K562 (cell line): ENCODE measurements around the gene GH2. TPM values are rescaled to one million over a fixed set of nuclear protein-coding genes. Genes with fewer than 3 reads are reported as not detected.
A peak's percentile ranks its signal among the peaks of the same experiment; 100 is the strongest.
"Not testable (repeated sequence)": the region's sequence is repeated elsewhere in the genome, so short reads cannot be mapped to it uniquely, and the experiment has no call there.

Experiments used
- ATAC-seq: fragments of 200-7000 bp; cut with Tn5 transposase; 3 replicates; pipeline ENCODE4 v1.9.1; 2020; ENCODE audit warnings: moderate library complexity
- BruUV-seq: library from RNA; stranded (reverse); fragments of 400-500 nt; replicated peaks from 2 replicates; lab custom pipeline; 2021; lab: Mats Ljungman, UMichigan
- CTCF ChIA-PET: fragments of 300-600 bp; formaldehyde crosslinking; extraction: SDS; loops from one replicate; lab custom pipeline; 2021; ENCODE audit warnings: low intra/inter-chr PET ratio; lab: Yijun Ruan, JAX
- POLR2A ChIA-PET: fragments of 300-600, 350-650 bp; sonication (Branson Sonifier 250); formaldehyde crosslinking; extraction: SDS; loops from one replicate; lab custom pipeline; 2021; ENCODE audit warnings: antibody characterized with exemption, inconsistent platforms; lab: Yijun Ruan, JAX
- DNase-seq, 4 experiments: peaks; one replicate each; pipeline versions ENCODE4 v3.0.0 to v3.0.0-alpha.2; 2011 to 2018; ENCODE audit warnings: low spot score in 3 of 4, mixed read lengths in 3 of 4; ENCODE audit errors: extremely low read depth in 1 of 4
- FAIRE-seq: peaks from 2 replicates; lab custom pipeline; 2011; peaks lifted over from hg19 to GRCh38; lab: Jason Lieb, UNC
- H2AFZ ChIP-seq: 2 replicates; pipeline ENCODE4 v1.6.0; 2011; ENCODE audit warnings: low read depth, low read length, control low read depth, inconsistent platforms
- H3K27ac ChIP-seq: fragments of 200-600 bp; 3 replicates; pipeline ENCODE4 v1.8.0; 2011; ENCODE audit warnings: low read depth, mild to moderate bottlenecking, control low read depth, inconsistent platforms, low read length, moderate library complexity, mixed read lengths; ENCODE audit errors: extremely low read depth
- H3K27me3 ChIP-seq, 2 experiments: fragments of 300-600 bp in 1 of 2; 2 replicates in 1 of 2; 3 replicates in 1 of 2; pipeline versions ENCODE4 v1.6.0 to v1.8.0; 2011; ENCODE audit warnings: inconsistent platforms in 2 of 2, low read length in 2 of 2, mild to moderate bottlenecking in 1 of 2, mixed read lengths in 1 of 2, moderate library complexity in 1 of 2; ENCODE audit not compliant: control insufficient read depth in 2 of 2, insufficient read depth in 2 of 2
- H3K36me3 ChIP-seq: fragments of 300-600 bp; 3 replicates; pipeline ENCODE4 v1.8.0; 2011; ENCODE audit warnings: mild to moderate bottlenecking, low read length, inconsistent platforms; ENCODE audit not compliant: control insufficient read depth, insufficient read depth
- H3K4me1 ChIP-seq, 2 experiments: fragments of 200-600 bp in 1 of 2; replicated peaks in 1 of 2; 2 replicates in 1 of 2; 3 replicates in 1 of 2; pipeline versions ENCODE4 v1.5.1 to v1.8.0; 2011; ENCODE audit warnings: inconsistent platforms in 2 of 2, low read length in 2 of 2, mild to moderate bottlenecking in 1 of 2, mixed read lengths in 1 of 2, moderate library complexity in 1 of 2; ENCODE audit not compliant: control insufficient read depth in 2 of 2, insufficient read depth in 2 of 2
- H3K4me2 ChIP-seq: 2 replicates; pipeline ENCODE4 v1.6.1; 2011; ENCODE audit warnings: low read length, control low read depth, inconsistent platforms, mixed read lengths; ENCODE audit not compliant: insufficient read depth
- H3K4me3 ChIP-seq: fragments of 200-600 bp; sonication (generic), shearing (Covaris generic); 2 replicates; pipeline ENCODE4 v1.5.1; 2016; ENCODE audit warnings: control low read depth, inconsistent platforms
- H3K79me2 ChIP-seq: fragments of 200-600 bp; 3 replicates; pipeline ENCODE4 v1.8.0; 2011; ENCODE audit warnings: low read length, inconsistent platforms; ENCODE audit not compliant: control insufficient read depth, insufficient read depth
- H3K9ac ChIP-seq, 2 experiments: 2 replicates each; pipeline versions ENCODE4 v1.6.0 to v1.6.1; 2011; ENCODE audit warnings: low read depth in 2 of 2, low read length in 2 of 2, control low read depth in 1 of 2, inconsistent platforms in 1 of 2, mild to moderate bottlenecking in 1 of 2, mixed read lengths in 1 of 2; ENCODE audit not compliant: insufficient read depth in 1 of 2
- H3K9me1 ChIP-seq: one replicate; pipeline ENCODE4 v1.6.0; 2011; ENCODE audit warnings: inconsistent platforms, mild to moderate bottlenecking, low read length, moderate library complexity; ENCODE audit not compliant: control insufficient read depth, insufficient read depth
- H3K9me3 ChIP-seq: replicated peaks from 2 replicates; pipeline ENCODE4 v1.5.1; 2011; ENCODE audit warnings: low read depth, low read length, inconsistent platforms; ENCODE audit not compliant: control insufficient read depth, insufficient read depth
- H4K20me1 ChIP-seq: replicated peaks from 2 replicates; pipeline ENCODE4 v1.6.1; 2011; ENCODE audit warnings: low read length, inconsistent platforms, mixed read lengths; ENCODE audit not compliant: control insufficient read depth, insufficient read depth
- ADNP ChIP-seq: fragments of 200-800 bp; sonication (Bioruptor generic); IDR thresholded peaks from 2 replicates; pipeline ENCODE4 v1.6.1; 2016; ENCODE audit warnings: missing genetic modification characterization, missing compliant biosample characterization
- ARID1B ChIP-seq: fragments of 450-650 bp; IDR thresholded peaks from 2 replicates; pipeline ENCODE4 v1.6.1; 2016; ENCODE audit warnings: antibody characterized with exemption, mild to moderate bottlenecking, inconsistent platforms
- BCOR ChIP-seq: fragments of 450-650 bp; IDR thresholded peaks from 2 replicates; pipeline ENCODE4 v1.6.1; 2016
- BRD9 ChIP-seq: fragments of 450-650 bp; IDR thresholded peaks from 2 replicates; pipeline ENCODE4 v1.6.1; 2018; ENCODE audit warnings: low read depth; ENCODE audit not compliant: partially characterized antibody
- NBN ChIP-seq: fragments of 450-650 bp; IDR thresholded peaks from 2 replicates; pipeline ENCODE4 v1.6.1; 2016; ENCODE audit warnings: low read depth, mild to moderate bottlenecking
- NR2C2 ChIP-seq, 2 experiments: fragments of 200-800 bp in 1 of 2; sonication (Bioruptor generic) in 1 of 2; sonication (generic) in 1 of 2; formaldehyde crosslinking in 1 of 2; IDR thresholded peaks; 2 replicates each; pipeline versions ENCODE4 v1.6.1 to v1.8.0; 2016 to 2022; ENCODE audit warnings: mild to moderate bottlenecking in 1 of 2, missing compliant biosample characterization in 1 of 2, missing genetic modification characterization in 1 of 2, missing genetic modification reagents in 1 of 2
- NRF1 ChIP-seq, 2 experiments: fragments of 450-650 bp; IDR thresholded peaks in 1 of 2; conservative IDR thresholded peaks in 1 of 2; 2 replicates each; pipeline ENCODE4 v1.6.1; 2014; ENCODE audit warnings: mild to moderate bottlenecking in 2 of 2
- PHF8 ChIP-seq: fragments of 200-600 bp; sonication (generic); IDR thresholded peaks from 2 replicates; pipeline ENCODE4 v1.6.1; 2012; ENCODE audit warnings: mixed run types, mild to moderate bottlenecking, inconsistent platforms, low read length, moderate library complexity, borderline replicate concordance
- POLR2B ChIP-seq: fragments of 450-650 bp; IDR thresholded peaks from 2 replicates; pipeline ENCODE4 v1.6.1; 2018; ENCODE audit warnings: low read depth; ENCODE audit not compliant: partially characterized antibody
- SUPT5H ChIP-seq: fragments of 450-650 bp; IDR thresholded peaks from 2 replicates; pipeline ENCODE4 v1.6.1; 2016
- ZNF589 ChIP-seq: fragments of 200-800 bp; sonication (Bioruptor generic); IDR thresholded peaks from 2 replicates; pipeline ENCODE4 v1.6.1; 2016; ENCODE audit warnings: low read depth, missing genetic modification characterization, missing compliant biosample characterization
- WGBS: fragments of 100-300 bp; shearing (Covaris generic); methylation state at CpG from one replicate; pipeline ENCODE4 v1.1.6; 2016; ENCODE audit warnings: low coverage, mixed read lengths; ENCODE audit not compliant: insufficient coverage; ENCODE audit errors: missing lambda C conversion rate; 5-methylcytosine and 5-hydroxymethylcytosine counted together
- in situ Hi-C: fragments of 300-500 bp; cut with MboI; formaldehyde crosslinking; loops from 4 replicates; pipeline ENCODE4 v1.15.0; 2018; ENCODE audit warnings: inconsistent platforms, mixed read lengths
- intact Hi-C: fragments of 100-400 bp; cut with micrococcal nuclease; formaldehyde crosslinking; loops from 2 replicates; pipeline ENCODE4 v1.14.2; 2022
- polyA plus RNA-seq, 8 experiments: library from polyadenylated mRNA; depleted of rRNA in 4 of 8; stranded (reverse) in 5 of 8; unstranded in 3 of 8; fragments of >200 nt; fragmentation: Nextera tagmentation in 2 of 8; fragmentation: Illumina TruSeq in 1 of 8; extraction: Ambion mirVana in 2 of 8; extraction: Trizol in 1 of 8; gene quantifications; 2 replicates each; pipeline versions ENCODE4 v1.2.1 to v1.2.3, GENCODE V29; 2011 to 2014; ENCODE audit warnings: inconsistent platforms in 1 of 8, missing spikeins in 1 of 8
- total RNA-seq, 7 experiments: library from RNA; depleted of rRNA in 6 of 7; stranded (reverse); fragments of >200 nt in 6 of 7; fragmentation: Illumina TruSeq in 2 of 7; extraction: Trizol in 2 of 7; gene quantifications; 2 replicates each; pipeline versions ENCODE4 v1.2.1 to v1.2.3, GENCODE V29; 2011 to 2021; ENCODE audit warnings: low replicate concordance in 1 of 7
- TF ChIP-seq, protein P1 (sequence below): sonication (generic); formaldehyde crosslinking; IDR thresholded peaks from 2 replicates; pipeline ENCODE4 v1.8.0; 2023; ENCODE audit warnings: mild to moderate bottlenecking, missing genetic modification reagents
- TF ChIP-seq, protein P2 (sequence below): fragments of 450-650 bp; IDR thresholded peaks from 2 replicates; pipeline ENCODE4 v1.6.1; 2016; ENCODE audit warnings: antibody characterized with exemption
- TF ChIP-seq, protein P3 (sequence below): sonication (generic); formaldehyde crosslinking; IDR thresholded peaks from 2 replicates; pipeline ENCODE4 v1.8.0; 2022; ENCODE audit warnings: missing genetic modification reagents, mild to moderate bottlenecking, moderate library complexity, borderline replicate concordance
- TF ChIP-seq, protein P4 (sequence below): sonication (generic); formaldehyde crosslinking; IDR thresholded peaks from 2 replicates; pipeline ENCODE4 v1.4.0; 2020; ENCODE audit warnings: mild to moderate bottlenecking, missing genetic modification reagents

Gene GH2
- total and polyA plus RNA-seq, 9 of the 15 experiments (the other 6 are each of a cell fraction or from before 2014, with no cell fraction given), result not detected

DNA sequence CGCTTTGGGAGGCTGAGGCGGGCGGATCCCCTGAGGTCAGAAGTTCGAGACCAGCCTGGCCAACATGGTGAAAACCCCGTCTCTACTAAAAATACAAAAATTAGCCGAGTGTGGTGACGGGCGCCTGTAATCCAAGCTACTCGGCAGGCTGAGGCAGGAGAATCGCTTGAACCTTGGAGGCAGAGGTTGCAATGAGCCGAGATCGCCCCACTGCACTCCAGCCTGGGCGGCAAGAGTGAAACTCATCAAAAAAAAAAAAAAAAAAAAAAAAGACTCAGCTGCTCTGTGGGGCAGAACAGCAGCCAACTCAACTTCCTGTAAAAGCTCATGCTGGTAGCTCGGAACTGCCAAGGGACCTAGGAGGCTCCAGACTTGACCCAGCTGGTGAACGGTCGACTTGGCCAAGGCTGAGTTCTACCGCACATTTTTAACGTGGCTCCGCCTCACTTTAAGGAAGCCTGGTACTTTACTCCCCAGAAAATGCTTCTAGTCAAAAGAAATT lies 38.3 kb downstream of the GH2 start:
- H3K9ac ChIP-seq, result peak overlapping the region; percentile 75 to 89
- H3K9me1 ChIP-seq, H3K27me3 ChIP-seq, H4K20me1 ChIP-seq, CTCF ChIA-PET, H3K9me3 ChIP-seq: not testable (repeated sequence)
- intact Hi-C loops, result loop anchor here (1.0 to 10.0 kb wide), 4 partner anchors 16 to 409 kb away; partner anchors contain the start of genes CCDC47, FTSJ3, MAP3K3 and PSMC5
- DNase-seq, result peak in 1 of 4 experiments; percentile 52
- H3K4me3 ChIP-seq, result peak overlapping the region; percentile 95
- H3K27ac ChIP-seq, result peak overlapping the region; percentile 93
- H3K4me2 ChIP-seq, result peak overlapping the region; percentile 71
- H2AFZ ChIP-seq, result peak overlapping the region; percentile 82
- H3K36me3 ChIP-seq, result peaks cover 12% of the 10 kb centered on the region; the same call in 1 of the 3 replicates
- H3K79me2 ChIP-seq, result peaks cover 46% of the 10 kb centered on the region
- POLR2A ChIA-PET, result interaction anchor here (0.8 to 5.8 kb wide), 7 partner anchors 10 to 168 kb away, joined by 3 to 66 read pairs (median 5); partner anchors contain the start of genes CCDC47, DDX42, FTSJ3 and PSMC5
- H3K4me1 ChIP-seq, result peaks cover 26 to 45% of the 10 kb centered on the region in 2 experiments
- under 1% methylated on average over 18 of the region's 19 CpGs for WGBS
- BruUV-seq, result TSS peak; percentile 93
- FAIRE-seq, result peak; percentile 82
- in situ Hi-C loops, result loop anchor here (25.0 kb wide), 1 partner anchor 406 kb away; the partner anchor contains the start of gene CYB561
- ATAC-seq, result peak; percentile 1; the same call in 1 of the 3 replicates
- peak; percentile 11; the same call in 1 of the 2 replicates for TF ChIP-seq PHF8
- TF ChIP-seq ARID1B, result peak; percentile 24
- TF ChIP-seq, protein P1, sequence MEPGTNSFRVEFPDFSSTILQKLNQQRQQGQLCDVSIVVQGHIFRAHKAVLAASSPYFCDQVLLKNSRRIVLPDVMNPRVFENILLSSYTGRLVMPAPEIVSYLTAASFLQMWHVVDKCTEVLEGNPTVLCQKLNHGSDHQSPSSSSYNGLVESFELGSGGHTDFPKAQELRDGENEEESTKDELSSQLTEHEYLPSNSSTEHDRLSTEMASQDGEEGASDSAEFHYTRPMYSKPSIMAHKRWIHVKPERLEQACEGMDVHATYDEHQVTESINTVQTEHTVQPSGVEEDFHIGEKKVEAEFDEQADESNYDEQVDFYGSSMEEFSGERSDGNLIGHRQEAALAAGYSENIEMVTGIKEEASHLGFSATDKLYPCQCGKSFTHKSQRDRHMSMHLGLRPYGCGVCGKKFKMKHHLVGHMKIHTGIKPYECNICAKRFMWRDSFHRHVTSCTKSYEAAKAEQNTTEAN (CRISPR knock-in tag), result 0 out of 2 replicates have a peak, but pooled peaks have one; percentile 24
- TF ChIP-seq, protein P2, sequence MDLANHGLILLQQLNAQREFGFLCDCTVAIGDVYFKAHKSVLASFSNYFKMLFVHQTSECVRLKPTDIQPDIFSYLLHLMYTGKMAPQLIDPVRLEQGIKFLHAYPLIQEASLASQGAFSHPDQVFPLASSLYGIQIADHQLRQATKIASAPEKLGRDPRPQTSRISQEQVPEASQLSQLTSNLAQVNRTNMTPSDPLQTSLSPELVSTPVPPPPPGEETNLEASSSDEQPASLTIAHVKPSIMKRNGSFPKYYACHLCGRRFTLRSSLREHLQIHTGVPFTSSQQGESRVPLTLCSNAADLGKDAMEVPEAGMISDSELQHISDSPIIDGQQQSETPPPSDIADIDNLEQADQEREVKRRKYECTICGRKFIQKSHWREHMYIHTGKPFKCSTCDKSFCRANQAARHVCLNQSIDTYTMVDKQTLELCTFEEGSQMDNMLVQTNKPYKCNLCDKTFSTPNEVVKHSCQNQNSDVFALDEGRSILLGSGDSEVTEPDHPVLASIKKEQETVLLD, result 0 out of 2 replicates have a peak, but pooled peaks have one; percentile 11
- peak; percentile 98 for TF ChIP-seq ADNP (tag)
- 0 out of 2 replicates have a peak, but pooled peaks have one; percentile 73 for TF ChIP-seq NR2C2 (CRISPR knock-in tag; IDR thresholded peaks at IDR 0.05)
- peak; percentile 99 for TF ChIP-seq NR2C2 (tag; IDR thresholded peaks at IDR 0.05)
- peak; percentile 5; the same call in 1 of the 2 replicates for TF ChIP-seq SUPT5H
- TF ChIP-seq POLR2B, result peak; percentile 2
- peak; percentile 4; the same call in 1 of the 2 replicates for TF ChIP-seq ZNF589 (CRISPR knock-in tag)
- peak in 1 of 2 experiments; percentile 56; a peak in 1 of 4 replicates for TF ChIP-seq NRF1 (conservative IDR thresholded peaks at IDR 0.05 in 1 of 2, IDR thresholded peaks at IDR 0.05 in 1 of 2)
- TF ChIP-seq BCOR, result peak; percentile 92
- TF ChIP-seq, protein P3, sequence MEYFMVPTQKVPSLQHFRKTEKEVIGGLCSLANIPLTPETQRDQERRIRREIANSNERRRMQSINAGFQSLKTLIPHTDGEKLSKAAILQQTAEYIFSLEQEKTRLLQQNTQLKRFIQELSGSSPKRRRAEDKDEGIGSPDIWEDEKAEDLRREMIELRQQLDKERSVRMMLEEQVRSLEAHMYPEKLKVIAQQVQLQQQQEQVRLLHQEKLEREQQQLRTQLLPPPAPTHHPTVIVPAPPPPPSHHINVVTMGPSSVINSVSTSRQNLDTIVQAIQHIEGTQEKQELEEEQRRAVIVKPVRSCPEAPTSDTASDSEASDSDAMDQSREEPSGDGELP (CRISPR knock-in tag), result peak; percentile 24
- 0 out of 2 replicates have a peak, but pooled peaks have one; percentile 5 for TF ChIP-seq NBN
- TF ChIP-seq, protein P4, sequence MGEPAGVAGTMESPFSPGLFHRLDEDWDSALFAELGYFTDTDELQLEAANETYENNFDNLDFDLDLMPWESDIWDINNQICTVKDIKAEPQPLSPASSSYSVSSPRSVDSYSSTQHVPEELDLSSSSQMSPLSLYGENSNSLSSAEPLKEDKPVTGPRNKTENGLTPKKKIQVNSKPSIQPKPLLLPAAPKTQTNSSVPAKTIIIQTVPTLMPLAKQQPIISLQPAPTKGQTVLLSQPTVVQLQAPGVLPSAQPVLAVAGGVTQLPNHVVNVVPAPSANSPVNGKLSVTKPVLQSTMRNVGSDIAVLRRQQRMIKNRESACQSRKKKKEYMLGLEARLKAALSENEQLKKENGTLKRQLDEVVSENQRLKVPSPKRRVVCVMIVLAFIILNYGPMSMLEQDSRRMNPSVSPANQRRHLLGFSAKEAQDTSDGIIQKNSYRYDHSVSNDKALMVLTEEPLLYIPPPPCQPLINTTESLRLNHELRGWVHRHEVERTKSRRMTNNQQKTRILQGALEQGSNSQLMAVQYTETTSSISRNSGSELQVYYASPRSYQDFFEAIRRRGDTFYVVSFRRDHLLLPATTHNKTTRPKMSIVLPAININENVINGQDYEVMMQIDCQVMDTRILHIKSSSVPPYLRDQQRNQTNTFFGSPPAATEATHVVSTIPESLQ (CRISPR knock-in tag), result 0 out of 2 replicates have a peak, but pooled peaks have one; percentile 12
- peak; percentile 60 for TF ChIP-seq BRD9
